B cell (primary cell): ENCODE results near the gene CARD10.
"Not testable (repeated sequence)": the region's sequence is repeated elsewhere in the genome, so short reads cannot be mapped to it uniquely, and the experiment has no call there.

Experiments
- CTCF ChIP-seq: fragments of 200-600 bp; IDR thresholded peaks from one replicate; pipeline ENCODE4 v1.8.0; 2022; ENCODE audit warnings: antibody characterized with exemption, mild to moderate bottlenecking
- EZH2 ChIP-seq: IDR thresholded peaks from 2 replicates; pipeline ENCODE4 v1.6.1; 2012; ENCODE audit warnings: borderline replicate concordance, low read depth, mild to moderate bottlenecking, moderate library complexity, low read length; ENCODE audit not compliant: insufficient read depth, poor library complexity, severe bottlenecking

GRCh38 chr22:37542416-37542815 lies 23.2 kb upstream of the CARD10 start:
- not testable (repeated sequence) for TF ChIP-seq EZH2, CTCF
